AG20443 (cell line): ENCODE measurements around the gene RHBDD2.
A peak's percentile ranks its signal among the peaks of the same experiment; 100 is the strongest.

Source experiments
- DNase-seq: peaks from one replicate; pipeline ENCODE4 v3.0.0; 2012; ENCODE audit warnings: low spot score, mixed read lengths

RHBDD2 gene

DNA sequence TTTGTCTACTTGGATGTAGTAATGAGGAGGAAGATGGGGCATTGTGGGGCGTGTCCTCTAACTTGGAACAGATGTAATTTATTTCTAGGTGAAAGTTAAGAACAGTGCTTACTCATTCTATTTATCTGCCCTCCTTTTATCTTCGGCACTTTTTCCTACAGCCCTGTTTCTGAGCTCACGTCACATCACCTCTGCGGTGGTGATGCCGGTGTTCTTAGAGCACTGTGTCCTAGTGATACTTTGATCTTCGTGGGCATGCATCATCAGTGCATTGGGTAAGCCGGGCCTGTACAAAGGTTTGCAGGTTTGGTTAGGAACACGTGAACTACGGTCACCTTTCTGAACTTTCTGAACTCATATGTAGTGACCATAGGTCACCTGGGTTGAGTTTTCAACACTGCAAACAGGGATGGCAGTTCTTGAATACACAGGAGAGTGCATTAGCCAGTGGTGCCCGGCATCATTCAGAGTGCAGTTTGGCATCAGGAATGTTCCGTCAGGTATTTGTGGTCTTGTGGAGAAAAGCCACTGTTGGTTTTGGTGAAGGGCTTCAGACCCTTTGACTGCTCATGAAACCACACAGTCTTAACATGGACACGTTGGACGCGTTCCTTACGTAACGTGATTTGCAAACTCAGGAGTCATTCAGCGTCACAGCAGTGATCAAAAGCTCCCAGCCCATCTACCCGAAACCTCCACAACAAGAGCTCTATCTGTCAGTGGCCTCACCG lies 41.8 kb downstream of the RHBDD2 start:
- DNase-seq: no peak

DNA sequence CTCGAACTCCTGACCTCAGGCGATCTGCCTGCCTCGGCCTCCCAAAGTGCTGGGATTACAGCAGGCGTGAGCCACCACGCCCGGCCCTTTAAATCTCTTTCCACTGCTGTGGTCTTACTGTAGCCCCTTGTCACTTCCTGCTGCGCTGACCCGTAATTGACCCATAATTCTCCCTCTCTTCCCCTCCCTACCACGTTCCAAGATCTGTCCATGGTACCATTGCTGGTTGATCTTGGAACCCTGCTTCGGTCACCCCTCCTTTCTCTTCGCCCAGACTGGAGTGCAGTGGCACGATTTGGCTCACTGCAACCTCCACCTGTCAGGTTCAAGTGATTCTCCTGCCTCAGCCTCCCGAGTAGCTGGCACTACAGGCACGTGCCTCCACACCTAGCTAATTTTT lies 42.6 kb downstream of the RHBDD2 start:
- DNase-seq: no peak

- no peak for DNase-seq
These were observed 44.3 kb downstream of the RHBDD2 start for GRCh38 chr7:75922966-75923603.

DNA sequence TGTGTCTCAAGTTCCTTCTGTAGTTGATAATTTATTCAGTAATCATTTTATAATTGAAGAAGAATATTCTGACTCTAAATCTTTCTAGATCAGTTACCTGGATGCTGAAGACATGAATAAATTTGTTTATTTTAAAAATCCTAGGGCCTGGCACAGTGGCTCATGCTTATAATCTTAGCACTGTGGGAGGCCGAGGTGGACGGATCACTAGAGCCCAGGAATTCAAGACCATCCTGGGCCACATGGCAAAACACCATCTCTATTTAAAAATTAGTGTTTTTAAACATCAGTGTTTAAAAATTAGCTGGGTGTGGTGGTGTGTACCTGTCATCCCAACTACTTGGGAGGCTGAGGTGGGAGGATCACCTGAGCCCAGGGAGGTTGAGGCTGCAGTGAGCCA lies 45.4 kb downstream of the RHBDD2 start:
- no peak for DNase-seq

DNA sequence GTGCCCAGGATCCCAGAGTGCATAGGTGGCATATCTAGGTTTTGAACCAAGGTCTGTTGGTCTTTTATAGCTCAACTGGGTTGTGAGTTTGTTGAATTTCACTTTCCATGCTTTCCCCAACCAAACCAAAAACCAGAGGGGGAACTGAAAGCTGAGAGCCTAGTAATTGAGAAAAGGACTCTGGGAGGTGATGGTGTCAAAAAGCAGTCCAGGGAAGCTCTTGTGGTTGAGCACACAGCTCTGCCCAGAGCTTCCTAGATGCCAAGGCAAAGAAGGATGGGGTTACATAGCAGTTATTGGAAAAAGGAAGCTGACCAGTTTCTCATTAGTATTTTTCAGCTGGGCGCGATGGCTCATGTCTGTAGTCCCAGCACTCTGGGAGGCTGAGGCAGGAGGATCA lies 46.1 kb downstream of the RHBDD2 start:
- no peak for DNase-seq

DNA sequence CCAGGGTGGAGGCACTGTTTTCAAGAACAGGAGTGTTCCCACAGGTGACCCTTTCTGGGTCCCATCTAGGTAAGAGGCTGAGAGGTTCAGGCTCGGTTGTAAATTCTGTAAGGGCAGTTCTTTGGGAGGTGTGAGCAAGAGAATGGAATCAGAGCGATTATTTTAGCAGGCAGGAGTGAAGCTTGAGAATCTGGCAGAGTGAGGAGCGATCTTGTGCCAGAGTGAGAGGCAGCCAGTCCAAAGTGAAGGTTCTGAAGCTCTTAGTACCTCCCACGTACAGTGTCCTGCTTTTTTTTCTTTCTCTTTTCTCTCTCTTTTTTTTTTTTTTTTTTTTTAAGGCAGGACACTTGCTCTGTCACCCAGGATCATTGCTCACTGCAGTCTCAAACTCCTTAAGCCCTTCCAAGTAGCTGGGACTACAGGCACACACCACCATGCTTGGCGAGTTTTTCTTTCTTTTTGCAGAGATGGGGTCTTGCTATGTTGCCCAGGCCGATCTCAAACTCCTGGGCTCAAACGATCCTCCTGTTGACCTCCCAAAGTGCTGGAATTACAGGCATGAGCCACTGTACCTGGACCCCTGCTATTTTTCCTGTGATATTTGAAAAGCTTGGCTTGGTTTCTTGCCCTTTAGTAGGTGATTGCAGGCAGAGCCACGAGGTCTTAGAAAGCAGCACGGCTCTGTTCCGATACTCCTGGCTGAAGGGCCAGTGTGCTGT lies 47.0 kb downstream of the RHBDD2 start:
- no peak for DNase-seq

DNA sequence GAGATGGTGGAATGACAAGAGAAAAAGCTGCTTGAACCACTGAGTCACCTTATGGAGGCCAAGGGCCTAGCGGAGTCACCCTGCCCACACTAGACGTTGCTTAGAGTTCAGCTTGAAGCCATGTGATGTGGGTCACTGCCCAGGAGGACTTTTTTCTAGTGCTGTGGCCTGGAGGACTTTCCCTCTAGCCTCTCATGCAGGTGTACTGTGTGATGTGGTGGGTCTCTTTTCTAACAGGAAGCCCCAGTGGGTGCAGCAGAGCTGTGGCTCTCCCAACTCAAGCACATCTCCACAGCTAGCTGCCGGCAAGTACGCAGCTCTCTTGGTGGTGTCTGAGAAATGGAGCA lies 49.7 kb downstream of the RHBDD2 start:
- no peak for DNase-seq

GRCh38 chr7:75931680-75932079 lies 52.8 kb downstream of the RHBDD2 start:
- DNase-seq: no peak

DNA sequence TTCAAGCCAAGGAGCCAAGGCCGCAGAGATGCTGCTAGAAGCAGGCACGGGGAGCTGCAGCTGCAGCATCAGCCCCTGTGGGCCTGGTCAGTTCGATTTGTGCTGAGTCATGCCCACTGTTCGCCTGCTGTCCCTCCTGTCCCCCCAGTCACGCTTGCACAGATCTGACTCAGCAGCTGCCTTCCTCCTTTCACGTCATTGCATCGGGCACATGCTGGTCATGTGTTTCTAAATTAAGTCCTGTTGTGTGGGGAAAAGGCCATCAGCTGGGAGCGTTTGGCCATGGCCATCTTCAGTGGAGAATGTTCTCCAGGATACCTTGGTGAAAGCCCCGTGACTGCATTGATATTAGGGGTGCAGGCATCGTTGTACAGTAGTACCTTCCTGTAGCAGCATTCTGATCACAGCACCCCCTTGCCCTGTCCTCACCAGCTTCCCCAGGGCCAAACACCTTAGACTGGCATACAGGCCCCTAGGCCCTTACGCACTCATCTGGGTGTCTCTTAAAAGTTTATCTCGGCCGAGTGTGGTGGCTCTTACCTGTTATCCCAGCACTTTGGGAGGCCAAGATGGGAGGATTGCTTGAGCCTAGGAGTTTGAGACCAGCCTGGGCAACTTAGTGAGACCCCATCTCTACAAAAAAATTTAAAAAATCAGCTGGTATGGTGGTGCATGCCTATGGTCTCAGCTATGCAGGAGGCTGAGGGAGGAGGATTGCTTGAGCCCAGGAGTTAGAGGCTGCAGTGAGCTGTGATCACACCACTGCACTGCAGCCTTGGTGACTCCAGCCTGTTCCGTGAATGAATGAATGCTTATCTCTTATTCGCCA lies 59.3 kb downstream of the RHBDD2 start:
- DNase-seq: peak; percentile 92
